Panc1 (cell line): Measurements from ENCODE around the gene HCST. TPM values are rescaled to one million over a fixed set of nuclear protein-coding genes. Genes with fewer than 3 reads are reported as not detected.

ENCODE experiments used
- ATAC-seq: fragments of 200-7000 bp; cut with Tn5 transposase; 2 replicates; pipeline ENCODE4 v1.9.1; 2020; ENCODE audit warnings: mild to moderate bottlenecking, moderate library complexity
- BruUV-seq: library from RNA; stranded (reverse); fragments of 400-500 nt; replicated peaks from 2 replicates; lab custom pipeline; 2021; lab: Mats Ljungman, UMichigan
- CTCF ChIA-PET: fragments of 300-600 bp; sonication (Branson Sonifier 250); formaldehyde crosslinking; loops from one replicate; lab custom pipeline; 2022; ENCODE audit warnings: antibody characterized with exemption; lab: Charles Lee
- POLR2A ChIA-PET: fragments of 300-600 bp; sonication (Branson Sonifier 250); formaldehyde crosslinking; loops from one replicate; lab custom pipeline; 2022; ENCODE audit warnings: antibody characterized with exemption; lab: Charles Lee
- DNase-seq: peaks from one replicate; pipeline ENCODE4 v3.0.0-alpha.2; 2010; ENCODE audit warnings: low read depth, low spot score
- H3K27ac ChIP-seq: 2 replicates; pipeline ENCODE4 v1.5.1; 2011; ENCODE audit warnings: mild to moderate bottlenecking, low read length, inconsistent platforms
- H3K27me3 ChIP-seq: fragments of 200-500 bp; sonication (Bioruptor generic); 2 replicates; pipeline ENCODE4 v1.6.0; 2014; ENCODE audit warnings: low read length, inconsistent platforms; ENCODE audit not compliant: control insufficient read depth, insufficient read depth
- H3K36me3 ChIP-seq: fragments of 200-500 bp; sonication (Bioruptor generic); 2 replicates; pipeline ENCODE4 v1.5.1; 2014; ENCODE audit warnings: inconsistent platforms, mild to moderate bottlenecking, low read length, moderate library complexity; ENCODE audit not compliant: control insufficient read depth, insufficient read depth
- H3K4me1 ChIP-seq: 2 replicates; pipeline ENCODE4 v1.5.1; 2011; ENCODE audit warnings: inconsistent platforms, mild to moderate bottlenecking, low read length, moderate library complexity; ENCODE audit not compliant: control insufficient read depth, insufficient read depth
- H3K4me3 ChIP-seq, 2 experiments: 2 replicates each; pipeline ENCODE4 v1.5.1; 2011 to 2012; ENCODE audit warnings: low read depth in 2 of 2, low read length in 2 of 2, mild to moderate bottlenecking in 2 of 2, inconsistent platforms in 1 of 2, moderate library complexity in 1 of 2
- H3K9me3 ChIP-seq: fragments of 200-500 bp; sonication (Bioruptor generic); 2 replicates; pipeline ENCODE4 v1.5.1; 2014; ENCODE audit warnings: low read depth, mild to moderate bottlenecking, inconsistent platforms, low read length, moderate library complexity; ENCODE audit not compliant: control insufficient read depth, insufficient read depth
- CTCF ChIP-seq: fragments of 450-650 bp; IDR thresholded peaks from 2 replicates; pipeline ENCODE4 v1.5.1; 2017; ENCODE audit warnings: mild to moderate bottlenecking
- POLR2AphosphoS5 ChIP-seq: IDR thresholded peaks from 2 replicates; pipeline ENCODE4 v1.6.1; 2012; ENCODE audit warnings: mild to moderate bottlenecking, low read depth, low read length, moderate library complexity
- REST ChIP-seq, 2 experiments: IDR thresholded peaks; 2 replicates each; pipeline ENCODE4 v1.6.1; 2011 to 2012; ENCODE audit warnings: low read depth in 2 of 2, control low read depth in 1 of 2, low read length in 1 of 2, mild to moderate bottlenecking in 1 of 2, moderate library complexity in 1 of 2; ENCODE audit not compliant: insufficient read depth in 1 of 2
- SIN3A ChIP-seq: IDR thresholded peaks from 2 replicates; pipeline ENCODE4 v1.6.1; 2012; ENCODE audit warnings: low read depth, mild to moderate bottlenecking, low read length, moderate library complexity, borderline replicate concordance; ENCODE audit not compliant: insufficient read depth
- TCF7L2 ChIP-seq: IDR thresholded peaks from 2 replicates; pipeline ENCODE4 v1.6.1; 2011; ENCODE audit warnings: mild to moderate bottlenecking, low read depth, low read length, inconsistent platforms
- in situ Hi-C: cut with HindIII; loops from 2 replicates; pipeline ENCODE4 v1.10.0; 2016; ENCODE audit warnings: low sequenced_read_pairs, low pct_unique_long_range_greater_than_20kb
- intact Hi-C: fragments of 100-400 bp; cut with micrococcal nuclease; formaldehyde crosslinking; loops from one replicate; pipeline ENCODE4 v1.10.0; 2022; ENCODE audit not compliant: unreplicated experiment
- total RNA-seq: library from RNA; stranded (reverse); gene quantifications from one replicate; pipeline ENCODE4 v1.2.1, GENCODE V29; 2021; ENCODE audit not compliant: unreplicated experiment

Gene HCST
- total RNA-seq, 1 experiment from 2014 or later: 2.9 TPM

GRCh38 chr19:35931161-35931873 lies 29.0 kb downstream of the HCST start:
- TF ChIP-seq TCF7L2 (no peak), CTCF (peak; percentile 99), REST (IDR thresholded peaks at IDR 0.05; ENCODE audit: insufficient read depth in 1 of 2, low read depth in 2 of 2, low read length in 1 of 2) (peak in 1 of 2 experiments; percentile 83; a peak in 2 of 4 replicates), SIN3A (no peak), POLR2AphosphoS5 (peak; percentile 97)
- intact Hi-C loops (loop anchor here (1.0 kb wide), 1 partner anchor 49 kb away; no protein-coding TSS in a partner anchor), in situ Hi-C loops (no loop called here)
- peak overlapping the region; percentile 92 for H3K27ac ChIP-seq
- H3K4me1 ChIP-seq: peaks cover 11% of the 10 kb centered on the region
- BruUV-seq: no TSS peak
- CTCF ChIA-PET: interaction anchor here (0.6 to 0.9 kb wide), 7 partner anchors 19 to 75 kb away, joined by 3 to 16 read pairs (median 5); partner anchors contain the start of gene KIRREL2
- DNase-seq (peak; percentile 99), ATAC-seq (peak; percentile 99)
- H3K36me3 ChIP-seq: no peaks in the 10 kb centered on the region
- no peaks in the 10 kb centered on the region for H3K9me3 ChIP-seq
- H3K27me3 ChIP-seq: no peaks in the 10 kb centered on the region
- POLR2A ChIA-PET: interaction anchor here (0.6 to 1.0 kb wide), 2 partner anchors 52 to 183 kb away, joined by 3 read pairs; partner anchors contain the start of gene LIN37
- H3K4me3 ChIP-seq: peak overlapping the region; percentile 45 to 59

- POLR2A ChIA-PET: interaction anchor here (1.0 kb wide), 1 partner anchor 52 kb away, joined by 3 read pairs; no protein-coding TSS in a partner anchor
- DNase-seq (no peak), ATAC-seq (peak; percentile 10)
- CTCF ChIA-PET: interaction anchor here (0.8 to 0.9 kb wide), 2 partner anchors 48 to 50 kb away, joined by 3 to 7 read pairs; no protein-coding TSS in a partner anchor
- H3K36me3 ChIP-seq: no peaks in the 10 kb centered on the region
- H3K4me3 ChIP-seq: peak overlapping the region; percentile 14 to 45; a peak in 3 of 4 replicates
- intact Hi-C loops: loop anchor here (1.0 kb wide), 1 partner anchor 50 kb away; no protein-coding TSS in a partner anchor
- no TSS peak for BruUV-seq
- in situ Hi-C loops: no loop called here
- H3K9me3 ChIP-seq: no peaks in the 10 kb centered on the region
- no peak overlapping the region for H3K27ac ChIP-seq
- TF ChIP-seq TCF7L2: no peak
- no peak for TF ChIP-seq POLR2AphosphoS5
- TF ChIP-seq SIN3A: no peak
- TF ChIP-seq CTCF: no peak; the same call in 1 of the 2 replicates
- TF ChIP-seq REST (IDR thresholded peaks at IDR 0.05; ENCODE audit: insufficient read depth in 1 of 2, low read depth in 2 of 2, low read length in 1 of 2): no peak
- H3K27me3 ChIP-seq: no peaks in the 10 kb centered on the region
- H3K4me1 ChIP-seq: peaks cover 14% of the 10 kb centered on the region
Observed at GRCh38 chr19:35931874-35932202, 29.5 kb downstream of the HCST start.
